ENCODE data around the gene PSTPIP2.
A peak's percentile ranks its signal among the peaks of the same experiment; 100 is the strongest.
"Not testable (repeated sequence)": the region's sequence is repeated elsewhere in the genome, so short reads cannot be mapped to it uniquely, and the experiment has no call there.

Gene PSTPIP2

DNA sequence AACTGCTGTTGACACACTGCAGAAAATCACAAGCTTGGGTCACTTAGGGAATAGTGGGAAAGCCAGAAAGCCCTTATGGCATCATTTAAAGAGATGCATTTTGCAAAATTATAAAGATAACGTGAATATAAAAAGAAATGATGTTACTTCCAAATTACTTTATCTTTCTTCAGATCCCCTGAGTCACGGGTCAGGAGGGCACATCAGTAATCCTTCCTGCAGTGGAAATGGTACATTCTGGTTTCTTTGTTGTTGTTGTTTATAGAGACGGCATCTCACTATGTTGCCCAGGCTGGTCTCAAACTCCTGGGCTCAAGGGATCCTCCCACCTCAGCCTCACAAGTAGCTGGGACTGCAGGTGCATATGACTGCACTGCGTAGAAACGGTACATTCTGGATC is 95.1 kb downstream of the PSTPIP2 start:
- DNase-seq: no peak

DNA sequence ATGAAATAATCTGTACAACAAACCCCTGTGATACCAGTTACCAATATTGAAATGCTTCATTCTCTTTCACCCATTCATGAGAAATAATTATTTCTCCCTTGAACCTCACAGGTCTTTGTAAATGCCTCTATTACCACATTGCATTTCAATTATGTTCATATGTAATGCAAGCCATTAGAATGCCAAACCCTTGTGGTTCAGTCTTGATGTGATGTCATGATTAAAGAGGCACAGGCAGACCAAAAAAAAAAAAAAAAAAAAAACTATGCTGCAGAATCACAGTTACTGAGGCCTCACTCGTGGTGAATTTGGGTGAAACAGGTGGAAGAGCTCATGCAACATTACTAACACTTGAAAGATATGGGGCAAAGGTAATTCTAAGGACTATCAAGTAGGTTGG is 95.5 kb downstream of the PSTPIP2 start:
- DNase-seq: no peak

DNA sequence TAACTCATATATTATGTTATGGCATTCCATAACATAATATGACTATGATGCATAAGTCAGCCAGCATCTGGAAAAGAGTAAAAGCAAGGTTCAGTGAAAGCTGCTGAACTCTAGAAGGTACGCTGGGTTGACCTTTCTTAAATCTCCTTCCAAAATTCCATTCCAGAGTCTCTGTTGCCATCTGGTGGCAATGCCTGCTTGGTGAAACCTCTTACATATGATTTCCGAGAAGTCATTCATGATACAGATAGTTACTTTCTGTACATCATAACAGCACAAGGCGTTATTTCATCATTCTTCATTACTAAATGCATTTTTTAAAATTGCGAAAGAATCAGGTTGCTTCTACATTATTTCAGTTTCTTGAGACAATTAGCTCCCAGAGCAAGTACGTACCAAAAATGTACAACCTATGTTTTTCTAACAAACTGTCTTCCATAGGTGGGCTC is 97.9 kb downstream of the PSTPIP2 start:
- DNase-seq: peak; percentile 80

DNA sequence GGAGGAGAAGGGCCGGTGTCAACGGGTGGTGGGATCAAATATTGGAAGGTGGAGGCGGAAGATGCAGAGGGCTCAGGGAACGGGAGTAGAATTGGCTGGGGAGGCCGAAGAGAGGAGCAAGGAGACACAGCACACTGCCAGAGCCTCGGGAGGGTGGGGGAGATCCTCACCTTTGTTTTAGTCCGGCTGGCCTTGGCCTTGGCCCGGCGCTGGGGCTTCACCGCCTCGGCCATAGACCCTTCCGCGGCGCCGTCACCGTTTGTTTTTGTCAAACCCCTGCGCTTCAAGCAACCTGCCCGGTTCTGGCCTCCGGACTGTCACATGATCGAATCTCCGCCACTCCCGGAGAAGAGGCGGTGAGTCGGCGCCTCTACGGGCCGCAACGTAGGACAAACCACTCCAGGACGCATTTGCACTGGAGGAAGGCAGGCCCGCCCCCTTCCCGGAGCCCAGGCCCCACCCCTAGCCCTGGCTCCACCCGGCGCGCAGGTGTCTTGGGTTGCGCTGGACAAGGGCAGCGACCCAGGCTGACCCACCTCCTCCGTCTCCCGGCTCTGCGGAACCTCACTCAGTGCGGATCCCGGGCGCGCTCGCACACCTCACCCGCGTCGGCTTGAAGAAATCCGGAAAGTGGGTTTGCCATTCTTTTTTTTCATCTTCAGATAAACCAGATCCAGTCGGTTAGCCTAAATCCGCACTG is 104.9 kb downstream of the PSTPIP2 start, which contains the start of gene EPG5:
Gene EPG5 (minus strand): TSS at position 323 of the 700 bp plus-strand sequence. CDS start 90 bp downstream, at position 233.
- peak; percentile 93 for DNase-seq

DNA sequence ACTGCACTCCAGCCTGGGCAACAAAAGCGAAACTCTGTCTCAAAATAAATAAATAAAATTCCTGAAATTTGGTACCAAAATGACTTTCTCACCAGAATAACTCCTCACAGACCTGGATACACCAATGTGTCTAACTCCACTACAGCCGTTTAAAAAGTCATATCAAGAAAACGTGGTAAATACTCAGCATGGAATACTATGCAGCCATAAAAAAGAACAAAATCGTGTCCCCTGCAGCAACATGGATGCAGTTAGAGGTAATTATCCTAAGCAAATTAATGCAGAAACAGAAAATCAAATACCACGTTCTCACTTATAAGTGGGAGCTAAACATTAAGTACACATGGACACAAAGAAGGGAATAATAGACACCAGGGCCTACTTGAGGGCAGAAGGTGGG is 107.1 kb downstream of the PSTPIP2 start:
- not testable (repeated sequence) for DNase-seq

DNA sequence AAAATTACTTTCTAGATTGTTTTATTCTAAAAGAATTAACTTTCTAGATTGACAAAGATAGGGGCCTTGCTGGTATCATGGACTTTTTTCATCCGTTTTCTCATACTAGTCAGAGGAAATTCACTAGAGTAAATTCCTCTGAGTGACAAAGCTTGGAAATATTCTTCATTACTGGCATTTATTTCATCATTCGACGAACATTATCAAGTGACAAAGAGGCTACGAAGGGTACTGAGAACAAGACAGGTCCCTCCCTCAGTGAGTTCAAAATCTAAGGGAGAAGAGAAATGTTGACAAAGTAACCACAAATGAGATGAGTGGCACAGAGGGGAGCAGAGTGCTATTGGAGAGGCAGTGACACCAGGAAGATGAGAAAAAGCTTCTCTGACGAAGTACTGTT is 109.2 kb downstream of the PSTPIP2 start:
- peak; percentile 46 for DNase-seq

DNA sequence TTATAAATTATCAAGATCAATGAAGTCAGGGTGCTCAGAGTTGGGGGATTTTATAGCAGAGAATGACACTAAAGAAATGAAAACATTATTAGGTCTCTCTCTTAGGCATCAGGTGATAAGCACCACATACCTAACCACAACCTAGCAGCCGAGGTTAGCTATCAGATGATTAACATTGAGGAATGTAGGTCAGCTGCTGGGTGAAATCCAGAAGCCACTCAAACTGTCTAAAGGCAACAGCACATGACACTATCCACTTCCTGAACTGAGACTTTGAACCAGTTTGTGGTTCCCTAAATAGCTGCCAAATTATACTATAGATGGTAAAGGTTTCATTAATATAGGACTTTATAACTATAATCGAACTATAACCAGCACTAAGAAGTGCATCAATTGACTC is 109.6 kb downstream of the PSTPIP2 start:
- DNase-seq: peak; percentile 77

DNA sequence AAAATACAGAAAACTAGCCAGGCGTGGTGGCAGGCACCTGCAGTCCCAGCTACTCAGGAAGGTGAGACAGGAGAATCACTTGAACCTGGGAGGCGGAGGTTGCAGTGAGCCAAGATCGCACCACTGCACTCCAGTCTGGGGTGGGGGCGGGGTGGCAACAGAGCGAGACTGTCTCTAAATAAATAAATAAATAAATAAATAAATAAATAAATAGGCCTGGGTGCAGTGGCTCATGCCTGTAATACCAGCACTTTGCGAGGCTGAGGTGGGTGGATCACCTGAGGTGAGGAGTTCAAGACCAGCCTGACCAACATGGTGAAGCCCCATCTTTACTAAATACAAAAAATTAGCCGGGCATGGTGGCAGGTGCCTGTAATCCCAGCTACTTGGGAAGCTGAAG is 112.6 kb downstream of the PSTPIP2 start:
- DNase-seq: not testable (repeated sequence)

DNA sequence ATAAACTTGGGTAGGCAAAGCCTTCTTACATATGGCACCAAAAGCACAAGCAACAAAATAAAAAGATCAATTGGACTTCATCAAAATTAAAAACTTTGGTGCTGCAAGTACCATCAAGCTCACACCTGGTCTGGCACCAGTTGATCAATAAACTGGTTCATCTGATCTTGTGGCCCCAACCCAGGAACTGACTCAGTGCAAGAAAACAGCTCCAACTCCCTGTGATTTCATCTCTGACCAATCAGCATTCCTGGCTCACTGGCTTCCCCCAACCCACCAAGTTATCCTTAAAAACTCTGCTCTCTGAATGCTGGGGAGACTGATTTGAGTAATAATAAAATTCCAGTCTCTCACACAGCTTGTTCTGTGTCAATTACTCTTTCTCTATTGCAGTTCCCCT is 113.3 kb downstream of the PSTPIP2 start:
- DNase-seq: no peak

DNA sequence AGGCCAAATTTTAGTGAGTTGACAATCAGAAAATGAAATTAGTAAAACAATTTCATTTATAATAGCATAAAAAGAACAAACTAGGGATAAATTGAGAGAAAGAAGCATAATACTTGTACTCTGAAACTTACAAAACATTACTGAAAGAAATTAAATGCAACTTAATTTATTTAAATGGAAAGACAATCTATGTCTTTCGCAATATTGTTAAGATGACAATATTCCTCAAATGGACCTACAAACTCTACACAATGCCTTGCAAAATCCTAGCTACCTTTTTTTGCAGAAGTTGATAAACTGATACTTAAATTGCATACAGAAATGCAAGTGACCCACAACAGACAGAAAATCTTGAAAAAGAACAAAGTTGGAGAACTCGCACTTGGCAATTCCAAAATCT is 114.0 kb downstream of the PSTPIP2 start:
- no peak for DNase-seq

DNA sequence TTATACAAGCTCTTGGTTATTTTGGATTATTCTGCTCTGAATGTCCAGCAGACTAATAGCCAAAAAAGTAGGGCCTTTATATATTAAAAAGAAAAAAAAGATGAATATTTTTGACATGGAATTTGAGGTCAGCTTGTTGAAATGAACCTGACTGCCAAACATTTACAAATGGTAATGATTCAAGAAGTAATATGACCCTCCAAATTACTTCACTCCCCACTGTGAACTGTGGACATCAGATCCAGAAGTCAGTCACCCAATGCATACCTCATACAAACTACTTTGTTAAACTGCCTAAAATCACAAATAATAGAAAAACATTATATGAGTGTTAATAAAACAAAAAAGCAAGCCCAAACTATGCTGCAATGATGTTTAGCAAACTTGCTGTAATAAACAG is 115.0 kb downstream of the PSTPIP2 start:
- no peak for DNase-seq

DNA sequence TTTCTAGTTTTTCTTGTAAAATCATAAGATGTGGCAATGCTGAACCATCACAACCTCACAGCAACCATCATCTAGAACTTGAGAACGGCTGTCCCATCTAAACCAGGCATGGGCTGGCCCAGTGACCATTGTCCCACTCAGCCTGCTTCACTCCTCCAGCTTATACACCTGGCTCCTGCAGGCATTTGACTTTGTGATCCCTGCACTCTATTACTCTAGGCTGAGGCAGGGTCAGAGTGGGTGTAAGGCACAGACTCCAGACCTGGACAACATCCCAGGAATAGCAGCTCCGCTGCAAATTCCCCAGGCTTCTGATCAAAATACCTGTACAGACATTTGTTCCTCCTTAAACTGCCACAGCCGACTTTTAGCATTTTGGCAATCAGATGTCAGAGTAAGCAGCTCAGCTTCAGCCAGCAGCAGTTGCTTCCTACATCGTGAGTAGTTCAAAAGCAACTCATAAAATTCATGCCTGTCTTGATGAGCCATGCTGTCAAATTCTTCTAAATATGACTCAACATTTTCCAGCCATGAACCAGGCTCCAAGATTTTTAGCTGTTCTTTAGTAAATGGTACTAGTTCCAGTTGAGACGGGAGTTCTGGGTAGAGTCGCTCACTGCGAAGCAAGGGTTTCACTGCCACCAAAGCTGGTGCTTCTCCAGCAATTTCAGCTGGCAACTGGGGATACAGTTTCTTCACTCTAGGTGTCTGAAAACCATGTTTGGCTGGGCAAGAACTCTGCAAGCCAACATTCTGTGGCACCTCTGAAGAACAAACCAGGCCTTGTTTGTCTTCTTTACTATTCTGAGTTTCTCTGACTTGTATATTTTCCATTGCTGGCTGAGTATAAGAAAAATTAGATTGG is 117.8 kb downstream of the PSTPIP2 start:
- no peak for DNase-seq

DNA sequence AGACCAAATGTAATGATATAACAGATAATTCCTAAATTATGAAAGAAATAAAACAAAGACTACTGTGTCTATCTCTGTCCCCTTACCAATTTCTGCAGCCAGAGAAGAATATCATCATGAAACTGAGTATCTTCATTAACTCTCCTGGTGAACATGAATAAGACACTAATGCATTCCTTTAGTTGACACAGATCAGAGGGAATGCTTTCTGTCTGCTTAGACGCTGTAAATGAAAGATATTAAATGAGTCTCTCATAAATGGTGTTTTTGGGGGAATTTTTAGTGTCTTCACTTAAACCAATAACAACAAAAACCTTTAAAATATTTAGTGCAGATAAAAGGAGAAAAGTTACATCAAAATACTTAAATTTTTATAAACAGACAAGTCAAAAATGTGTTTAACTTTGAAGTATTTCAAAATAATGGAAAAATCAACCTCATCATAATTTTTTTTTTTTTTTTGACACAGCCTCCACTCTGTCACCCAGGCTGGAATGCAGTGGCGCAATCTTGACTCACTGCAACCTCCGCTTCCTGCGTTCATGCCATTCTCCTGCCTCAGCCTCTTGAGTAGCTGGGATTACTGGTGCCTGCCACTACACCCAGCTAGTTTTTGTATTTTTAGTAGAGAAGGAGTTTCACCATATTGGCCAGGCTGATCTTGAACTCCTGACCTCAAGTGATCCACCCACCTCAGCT is 120.9 kb downstream of the PSTPIP2 start:
- no peak for DNase-seq

DNA sequence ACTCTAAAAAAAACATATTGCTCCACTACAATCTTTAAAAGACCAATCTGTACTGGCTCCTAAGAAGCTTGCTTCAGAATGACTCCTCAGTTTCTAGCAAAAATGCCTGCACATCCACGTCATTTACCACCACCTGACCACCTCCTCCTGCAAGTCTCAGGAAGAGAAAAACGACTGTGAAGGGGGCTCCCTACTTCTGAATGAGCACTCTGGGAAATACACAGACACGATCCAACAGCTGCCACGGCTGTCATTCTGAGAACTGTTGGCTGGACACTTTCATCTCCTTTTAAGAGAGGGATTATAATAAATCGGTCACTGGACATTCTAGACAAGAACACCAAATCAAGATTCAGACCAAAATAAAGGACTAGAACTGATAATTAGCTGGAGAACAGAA is 126.4 kb downstream of the PSTPIP2 start:
- no peak for DNase-seq

DNA sequence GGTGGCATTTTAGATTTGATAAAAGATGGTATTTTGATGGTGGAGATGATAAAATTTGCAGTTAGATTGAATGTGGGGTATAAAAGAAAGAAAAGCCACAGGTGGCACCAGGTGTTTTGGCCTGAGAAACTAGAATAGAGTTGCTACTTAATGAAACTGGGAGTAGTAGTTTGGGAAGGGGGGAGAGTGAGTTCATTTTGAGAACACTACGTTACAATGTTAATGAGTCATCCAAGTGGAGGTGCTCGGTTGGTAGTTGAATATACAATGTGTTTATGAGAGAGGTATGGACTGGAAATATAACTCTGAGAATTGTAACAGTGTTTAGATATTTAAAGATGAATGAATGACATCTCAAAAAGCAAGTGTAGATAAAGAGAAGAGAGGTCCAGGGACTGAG is 131.3 kb downstream of the PSTPIP2 start:
- no peak for DNase-seq

DNA sequence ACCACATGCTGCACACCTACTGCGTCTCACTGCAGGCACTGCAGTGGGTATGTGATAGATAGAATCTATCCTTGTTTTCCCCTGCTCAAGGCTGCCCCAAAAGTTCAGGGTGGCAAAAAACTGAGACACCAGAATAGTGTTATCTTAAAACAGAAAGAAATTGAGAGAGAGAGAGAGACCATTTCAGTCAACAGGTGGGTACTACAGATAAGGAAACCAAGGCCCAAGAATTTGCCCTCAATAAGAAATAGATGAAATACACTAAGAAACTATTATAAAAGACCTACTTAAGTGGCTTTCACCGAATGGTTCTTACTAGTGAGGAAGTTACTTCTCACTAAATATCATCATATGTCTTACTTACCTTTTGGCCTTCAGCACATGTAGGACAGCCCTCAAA is 132.8 kb downstream of the PSTPIP2 start:
- no peak for DNase-seq

DNA sequence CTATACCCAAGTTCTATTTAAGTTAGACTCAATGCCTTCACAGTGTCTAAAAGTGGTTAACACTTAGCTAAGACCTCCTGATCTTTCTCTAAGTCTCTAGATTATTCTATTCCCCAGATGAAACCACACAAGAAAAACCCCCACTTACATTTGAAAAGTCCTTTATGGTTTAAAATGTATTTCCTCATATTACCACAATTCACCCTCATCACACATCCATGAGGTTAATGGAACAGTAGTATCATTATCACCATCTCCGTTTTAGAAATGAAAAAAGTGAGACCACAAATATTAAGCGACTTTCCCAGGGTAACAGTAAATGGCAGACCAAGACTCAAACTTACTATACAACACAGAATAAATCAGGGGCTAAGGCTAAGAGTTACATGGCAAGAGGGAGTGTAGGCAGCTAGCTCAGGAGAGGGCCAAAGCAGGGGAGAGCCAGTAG is 133.5 kb downstream of the PSTPIP2 start:
- peak; percentile 55 for DNase-seq

DNA sequence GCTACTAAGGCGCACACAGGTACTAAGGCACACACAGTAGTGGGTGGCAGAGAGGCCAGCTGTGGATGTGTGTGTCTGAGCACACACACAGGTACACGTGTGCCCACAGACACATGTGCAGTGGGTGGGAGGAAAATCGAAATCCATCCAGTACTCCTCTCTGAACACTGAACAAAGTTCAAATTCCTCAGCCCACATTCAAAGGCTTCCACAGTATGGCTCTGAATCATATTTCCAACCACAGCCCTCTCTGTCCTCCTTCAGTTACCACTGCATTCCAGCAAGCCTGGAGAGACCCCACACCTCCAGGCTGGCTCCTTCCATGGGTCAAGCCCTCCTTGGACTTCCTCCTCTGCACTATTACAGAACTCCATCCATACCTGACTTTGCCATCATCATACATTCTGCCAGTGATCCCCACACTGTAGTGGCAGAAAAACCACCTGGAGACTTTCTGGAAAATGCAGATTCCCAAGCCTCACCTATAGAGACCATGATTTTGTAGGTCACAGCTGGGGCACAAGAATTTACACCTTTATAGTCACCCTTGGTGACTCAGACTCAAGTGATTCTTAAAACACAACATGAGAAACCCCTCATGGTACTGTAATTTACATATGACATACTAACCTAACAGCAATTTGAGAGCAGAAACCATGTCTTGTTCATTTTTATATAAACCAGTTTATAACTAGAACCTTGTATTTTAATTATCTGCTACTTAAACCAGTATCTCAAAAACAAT is 136.3 kb downstream of the PSTPIP2 start:
- DNase-seq: no peak
